ENCODE results near the gene TPPP. TPM values are rescaled to one million over a fixed set of nuclear protein-coding genes. Genes with fewer than 3 reads are reported as not detected.
A peak's percentile ranks its signal among the peaks of the same experiment; 100 is the strongest.

The TPPP gene
- total RNA-seq, 4 donors from 2014 or later, result 7.2 to 11.1 (median 8.4) TPM

DNA sequence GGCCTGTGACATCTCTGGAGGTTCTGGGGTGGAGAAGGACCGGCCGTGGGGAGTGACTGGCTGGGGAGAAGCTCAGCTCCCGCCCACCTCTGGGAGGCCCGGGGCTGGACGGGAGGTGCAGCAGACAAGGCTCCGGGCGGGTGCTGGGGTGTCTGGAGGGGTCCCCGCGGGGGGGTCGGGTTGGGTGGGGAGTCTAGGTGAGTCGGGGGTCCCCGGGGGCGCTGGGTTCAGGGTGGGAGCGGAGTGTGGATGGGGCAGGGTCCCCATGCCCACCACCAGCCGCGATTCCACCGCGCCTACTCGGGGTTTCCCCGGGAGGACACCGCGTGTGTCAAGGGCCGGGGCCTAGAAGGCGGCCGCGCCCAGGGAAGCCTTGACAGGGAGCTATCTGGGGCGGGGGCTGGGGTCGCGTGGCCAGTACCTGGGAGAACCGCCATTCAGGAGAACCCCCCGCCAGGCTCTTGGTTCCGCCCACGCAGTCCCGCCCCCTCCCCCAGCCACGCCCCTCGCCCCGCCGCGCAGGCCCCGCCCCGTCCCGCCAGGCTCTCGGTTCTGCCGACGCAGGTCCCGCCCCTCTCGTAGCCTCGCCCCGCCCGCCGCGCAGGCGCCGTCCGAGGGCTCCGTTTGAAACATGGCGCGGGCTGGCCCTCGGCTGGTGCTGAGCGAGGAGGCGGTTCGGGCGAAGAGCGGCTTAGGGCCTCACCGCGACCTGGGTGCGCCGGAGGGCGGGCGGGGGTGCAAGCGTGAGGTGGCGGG lies 81.2 kb downstream of the TPPP start, which contains the start of gene CEP72:
CEP72 (plus strand) TSS at position 610 of the 756 bp plus-strand sequence; CDS start at position 632, 22 bp downstream.
- WGBS, 2 donors, result 0% methylated on average over 5 to 7 of the region's 72 CpGs
- Histone ChIP-seq H3K4me3 (replicated peaks in 1 of 3) (peak within 1 kb of the TSS; percentile 54 to 87 (median 62)), H3K27me3 (no peaks in the 10 kb centered on the region), H3K4me1 (peaks cover 0 to 11% of the 10 kb centered on the region in 2 donors), H3K9me3 (no peaks in the 10 kb centered on the region), H3K36me3 (no peaks in the 10 kb centered on the region), H3K27ac (no peak within 1 kb of the TSS)
- peak; percentile 86 to 88 for DNase-seq
- TF ChIP-seq, protein P1, sequence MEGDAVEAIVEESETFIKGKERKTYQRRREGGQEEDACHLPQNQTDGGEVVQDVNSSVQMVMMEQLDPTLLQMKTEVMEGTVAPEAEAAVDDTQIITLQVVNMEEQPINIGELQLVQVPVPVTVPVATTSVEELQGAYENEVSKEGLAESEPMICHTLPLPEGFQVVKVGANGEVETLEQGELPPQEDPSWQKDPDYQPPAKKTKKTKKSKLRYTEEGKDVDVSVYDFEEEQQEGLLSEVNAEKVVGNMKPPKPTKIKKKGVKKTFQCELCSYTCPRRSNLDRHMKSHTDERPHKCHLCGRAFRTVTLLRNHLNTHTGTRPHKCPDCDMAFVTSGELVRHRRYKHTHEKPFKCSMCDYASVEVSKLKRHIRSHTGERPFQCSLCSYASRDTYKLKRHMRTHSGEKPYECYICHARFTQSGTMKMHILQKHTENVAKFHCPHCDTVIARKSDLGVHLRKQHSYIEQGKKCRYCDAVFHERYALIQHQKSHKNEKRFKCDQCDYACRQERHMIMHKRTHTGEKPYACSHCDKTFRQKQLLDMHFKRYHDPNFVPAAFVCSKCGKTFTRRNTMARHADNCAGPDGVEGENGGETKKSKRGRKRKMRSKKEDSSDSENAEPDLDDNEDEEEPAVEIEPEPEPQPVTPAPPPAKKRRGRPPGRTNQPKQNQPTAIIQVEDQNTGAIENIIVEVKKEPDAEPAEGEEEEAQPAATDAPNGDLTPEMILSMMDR (IDR thresholded peaks at IDR 0.05), result no peak
- no peak for TF ChIP-seq POLR2A (IDR thresholded peaks at IDR 0.05)
- intact Hi-C loops (cut with DNase I), result no loop called here

DNA sequence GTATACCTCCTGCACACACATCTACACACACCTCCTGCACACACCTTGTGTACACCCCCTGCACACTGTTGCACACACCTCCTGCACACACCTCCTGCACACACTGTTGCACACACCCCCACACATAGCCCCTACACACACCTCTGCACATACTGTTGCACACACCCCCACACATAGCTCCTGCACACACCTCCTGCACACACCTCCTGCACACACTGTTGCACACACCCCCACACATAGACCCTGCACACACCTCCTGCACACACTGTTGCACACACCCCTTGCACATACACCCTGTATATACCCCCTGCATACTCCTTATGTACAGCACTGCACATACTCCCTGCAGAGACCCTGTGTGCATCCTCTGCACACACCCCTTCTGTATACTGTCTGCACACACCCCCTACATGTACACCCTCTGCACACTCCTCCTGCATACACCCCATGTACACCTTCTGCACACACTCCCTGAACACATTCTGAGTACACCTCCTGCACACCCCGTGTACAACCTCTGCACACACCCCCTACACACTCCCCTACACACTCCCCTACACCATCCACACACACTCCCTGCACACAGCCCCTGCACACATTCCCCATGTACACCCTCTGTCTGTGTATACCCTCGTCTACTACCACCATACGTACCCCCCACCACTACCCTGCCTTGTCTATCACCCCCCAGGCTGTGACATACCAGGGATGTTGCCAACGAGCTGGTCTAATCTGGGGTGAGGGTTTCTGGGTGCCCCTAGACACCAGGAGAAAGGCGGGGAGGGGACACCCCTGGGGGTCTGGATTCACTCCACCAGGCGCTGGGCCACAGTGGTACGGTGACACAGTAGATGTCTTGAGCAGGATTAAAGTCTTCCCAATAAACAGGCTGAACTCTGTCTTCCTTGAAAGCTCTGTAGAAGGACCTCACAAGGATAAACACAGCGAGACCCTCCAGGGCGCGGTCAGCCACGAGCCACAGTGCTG lies 82.1 kb downstream of the TPPP start:
- Histone ChIP-seq H3K27ac (no peak overlapping the region), H3K27me3 (no peaks in the 10 kb centered on the region), H3K9me3 (no peaks in the 10 kb centered on the region), H3K4me3 (replicated peaks in 1 of 3) (peak overlapping the region in 1 of 3 donors; percentile 87), H3K4me1 (peaks cover 0 to 11% of the 10 kb centered on the region in 2 donors), H3K36me3 (no peaks in the 10 kb centered on the region)
- intact Hi-C loops (cut with DNase I), result no loop called here
- TF ChIP-seq, protein P1 (IDR thresholded peaks at IDR 0.05), result no peak
- no peak for TF ChIP-seq POLR2A (IDR thresholded peaks at IDR 0.05)
- 44 to 45% methylated on average over 8 to 11 of the region's 11 CpGs for WGBS, 2 donors
- no peak for DNase-seq

DNA sequence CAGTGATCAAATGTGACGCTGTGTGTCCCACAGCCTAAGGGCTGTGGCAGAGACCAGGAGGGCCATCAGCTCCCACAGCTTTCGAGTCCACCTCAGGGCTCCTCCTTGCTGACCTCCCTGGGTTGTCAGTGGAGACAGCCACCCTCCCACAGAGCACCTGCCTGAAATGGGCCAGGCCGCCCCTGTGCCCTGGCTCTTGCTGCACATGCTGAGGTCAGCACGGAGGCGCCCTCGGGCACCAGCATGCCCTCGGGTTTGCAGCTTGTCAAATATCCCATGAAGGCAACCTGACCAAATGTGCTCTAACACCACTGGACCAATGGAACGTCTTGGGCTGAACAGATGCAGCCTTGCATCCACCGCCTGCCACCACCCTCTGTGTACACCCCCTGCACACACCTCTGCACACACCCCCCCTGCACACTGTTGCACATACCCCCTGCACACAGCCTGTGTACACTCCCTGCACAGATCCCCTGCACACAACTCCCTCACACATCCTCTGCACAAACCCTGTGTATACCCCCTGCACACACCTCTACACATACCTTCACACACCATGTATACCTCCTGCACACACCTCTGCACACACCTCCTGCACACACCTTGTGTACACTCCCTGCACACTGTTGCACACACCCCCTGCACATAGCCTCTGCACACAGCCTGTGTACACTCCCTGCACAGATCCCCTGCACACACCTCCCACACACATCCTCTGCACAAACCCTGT lies 83.0 kb downstream of the TPPP start:
- Histone ChIP-seq H3K9me3 (no peaks in the 10 kb centered on the region), H3K27ac (no peak overlapping the region), H3K4me1 (peaks cover 0 to 11% of the 10 kb centered on the region in 2 donors), H3K36me3 (no peaks in the 10 kb centered on the region), H3K4me3 (replicated peaks in 1 of 3) (no peak overlapping the region), H3K27me3 (no peaks in the 10 kb centered on the region)
- TF ChIP-seq POLR2A (IDR thresholded peaks at IDR 0.05), result no peak
- TF ChIP-seq, protein P1 (IDR thresholded peaks at IDR 0.05), result no peak
- DNase-seq, result no peak
- WGBS, 2 donors, result 87 to 92% methylated on average over 9 of the region's 9 CpGs
- intact Hi-C loops (cut with DNase I), result no loop called here

Other genes with a start within 250 kb of the TPPP start
- 1 to 10 TPM; 5.9 to 8.2 (median 7.6) TPM for gene SLC9A3, start 168.9 kb downstream of the TPPP start, total RNA-seq
- 1 to 10 TPM; 3.4 to 7.6 (median 4.6) TPM for gene CEP72, start 81.0 kb downstream of the TPPP start, total RNA-seq
- 1 to 10 TPM; 1.6 to 6.8 (median 2.9) TPM for gene ZDHHC11B, start 91.4 kb upstream of the TPPP start, total RNA-seq
- 1 to 10 TPM in 3 of 4 donors, under 1 TPM in 1; 0.54 to 5.3 (median 2.8) TPM for gene ZDHHC11, start 157.6 kb upstream of the TPPP start, total RNA-seq
- 10 to 100 TPM; 19.6 to 29.9 (median 25.2) TPM for gene BRD9, start 199.4 kb upstream of the TPPP start, total RNA-seq
- gene TRIP13, start 199.5 kb upstream of the TPPP start, total RNA-seq, result 1 to 10 TPM in 3 of 4 donors, not detected in 1; 1.1 to 1.7 (median 1.3) TPM